Panc1 (cell line): ENCODE data around the gene GPD1L. TPM values are rescaled to one million over a fixed set of nuclear protein-coding genes. Genes with fewer than 3 reads are reported as not detected.

Experiments
- ATAC-seq: fragments of 200-7000 bp; cut with Tn5 transposase; 2 replicates; pipeline ENCODE4 v1.9.1; 2020; ENCODE audit warnings: mild to moderate bottlenecking, moderate library complexity
- BruUV-seq: library from RNA; stranded (reverse); fragments of 400-500 nt; replicated peaks from 2 replicates; lab custom pipeline; 2021; lab: Mats Ljungman, UMichigan
- CTCF ChIA-PET: fragments of 300-600 bp; sonication (Branson Sonifier 250); formaldehyde crosslinking; loops from one replicate; lab custom pipeline; 2022; ENCODE audit warnings: antibody characterized with exemption; lab: Charles Lee
- POLR2A ChIA-PET: fragments of 300-600 bp; sonication (Branson Sonifier 250); formaldehyde crosslinking; loops from one replicate; lab custom pipeline; 2022; ENCODE audit warnings: antibody characterized with exemption; lab: Charles Lee
- DNase-seq: peaks from one replicate; pipeline ENCODE4 v3.0.0-alpha.2; 2010; ENCODE audit warnings: low read depth, low spot score
- H3K27ac ChIP-seq: 2 replicates; pipeline ENCODE4 v1.5.1; 2011; ENCODE audit warnings: mild to moderate bottlenecking, low read length, inconsistent platforms
- H3K27me3 ChIP-seq: fragments of 200-500 bp; sonication (Bioruptor generic); 2 replicates; pipeline ENCODE4 v1.6.0; 2014; ENCODE audit warnings: low read length, inconsistent platforms; ENCODE audit not compliant: control insufficient read depth, insufficient read depth
- H3K36me3 ChIP-seq: fragments of 200-500 bp; sonication (Bioruptor generic); 2 replicates; pipeline ENCODE4 v1.5.1; 2014; ENCODE audit warnings: inconsistent platforms, mild to moderate bottlenecking, low read length, moderate library complexity; ENCODE audit not compliant: control insufficient read depth, insufficient read depth
- H3K4me1 ChIP-seq: 2 replicates; pipeline ENCODE4 v1.5.1; 2011; ENCODE audit warnings: inconsistent platforms, mild to moderate bottlenecking, low read length, moderate library complexity; ENCODE audit not compliant: control insufficient read depth, insufficient read depth
- H3K4me3 ChIP-seq, 2 experiments: 2 replicates each; pipeline ENCODE4 v1.5.1; 2011 to 2012; ENCODE audit warnings: low read depth in 2 of 2, low read length in 2 of 2, mild to moderate bottlenecking in 2 of 2, inconsistent platforms in 1 of 2, moderate library complexity in 1 of 2
- H3K9me3 ChIP-seq: fragments of 200-500 bp; sonication (Bioruptor generic); 2 replicates; pipeline ENCODE4 v1.5.1; 2014; ENCODE audit warnings: low read depth, mild to moderate bottlenecking, inconsistent platforms, low read length, moderate library complexity; ENCODE audit not compliant: control insufficient read depth, insufficient read depth
- CTCF ChIP-seq: fragments of 450-650 bp; IDR thresholded peaks from 2 replicates; pipeline ENCODE4 v1.5.1; 2017; ENCODE audit warnings: mild to moderate bottlenecking
- POLR2AphosphoS5 ChIP-seq: IDR thresholded peaks from 2 replicates; pipeline ENCODE4 v1.6.1; 2012; ENCODE audit warnings: mild to moderate bottlenecking, low read depth, low read length, moderate library complexity
- REST ChIP-seq, 2 experiments: IDR thresholded peaks; 2 replicates each; pipeline ENCODE4 v1.6.1; 2011 to 2012; ENCODE audit warnings: low read depth in 2 of 2, control low read depth in 1 of 2, low read length in 1 of 2, mild to moderate bottlenecking in 1 of 2, moderate library complexity in 1 of 2; ENCODE audit not compliant: insufficient read depth in 1 of 2
- SIN3A ChIP-seq: IDR thresholded peaks from 2 replicates; pipeline ENCODE4 v1.6.1; 2012; ENCODE audit warnings: low read depth, mild to moderate bottlenecking, low read length, moderate library complexity, borderline replicate concordance; ENCODE audit not compliant: insufficient read depth
- TCF7L2 ChIP-seq: IDR thresholded peaks from 2 replicates; pipeline ENCODE4 v1.6.1; 2011; ENCODE audit warnings: mild to moderate bottlenecking, low read depth, low read length, inconsistent platforms
- in situ Hi-C: cut with HindIII; loops from 2 replicates; pipeline ENCODE4 v1.10.0; 2016; ENCODE audit warnings: low sequenced_read_pairs, low pct_unique_long_range_greater_than_20kb
- intact Hi-C: fragments of 100-400 bp; cut with micrococcal nuclease; formaldehyde crosslinking; loops from one replicate; pipeline ENCODE4 v1.10.0; 2022; ENCODE audit not compliant: unreplicated experiment
- total RNA-seq: library from RNA; stranded (reverse); gene quantifications from one replicate; pipeline ENCODE4 v1.2.1, GENCODE V29; 2021; ENCODE audit not compliant: unreplicated experiment

GPD1L gene
- total RNA-seq, 1 experiment from 2014 or later: 10.5 TPM

- Histone ChIP-seq H3K9me3 (no peaks in the 10 kb centered on the region), H3K4me3 (no peak overlapping the region), H3K27me3 (no peaks in the 10 kb centered on the region), H3K27ac (no peak overlapping the region), H3K36me3 (no peaks in the 10 kb centered on the region), H3K4me1 (no peaks in the 10 kb centered on the region)
- CTCF ChIA-PET: interaction anchor here (0.7 kb wide), 1 partner anchor 20 kb away, joined by 3 read pairs; no protein-coding TSS in a partner anchor
- in situ Hi-C loops (no loop called here), intact Hi-C loops (no loop called here)
- TF ChIP-seq CTCF: no peak
- POLR2A ChIA-PET: no interaction called here
- no TSS peak for BruUV-seq
- DNase-seq (no peak), ATAC-seq (no peak)
These were observed 18.6 kb downstream of the GPD1L start for GRCh38 chr3:32125012-32125411.

GRCh38 chr3:32126305-32127015 lies 20.0 kb downstream of the GPD1L start:
- BruUV-seq: no TSS peak
- no peaks in the 10 kb centered on the region for H3K4me1 ChIP-seq
- H3K4me3 ChIP-seq: no peak overlapping the region
- in situ Hi-C loops (no loop called here), intact Hi-C loops (no loop called here)
- H3K36me3 ChIP-seq: no peaks in the 10 kb centered on the region
- no peak for TF ChIP-seq POLR2AphosphoS5
- TF ChIP-seq REST (IDR thresholded peaks at IDR 0.05; ENCODE audit: insufficient read depth in 1 of 2, low read depth in 2 of 2, low read length in 1 of 2): no peak
- no peak for TF ChIP-seq SIN3A
- TF ChIP-seq CTCF: no peak
- no peak for TF ChIP-seq TCF7L2
- ChIA-PET POLR2A (no interaction called here), CTCF (no interaction called here)
- no peaks in the 10 kb centered on the region for H3K27me3 ChIP-seq
- DNase-seq (no peak), ATAC-seq (no peak)
- no peak overlapping the region for H3K27ac ChIP-seq
- H3K9me3 ChIP-seq: no peaks in the 10 kb centered on the region
